CD4-positive, alpha-beta T cell treated with Interleukin-6 at 100 ng/mL for 8 hours (primary cell): Measurements from ENCODE around the gene TMTC4.
"Not testable (repeated sequence)": the region's sequence is repeated elsewhere in the genome, so short reads cannot be mapped to it uniquely, and the experiment has no call there.

ENCODE experiments used
- DNase-seq: peaks from one replicate; pipeline ENCODE4 v3.0.0-alpha.2; 2020; ENCODE audit warnings: mixed read lengths, low spot score

Gene TMTC4

GRCh38 chr13:100584896-100585295, 89.7 kb downstream of the TMTC4 start:
- DNase-seq: peak; percentile 40

GRCh38 chr13:100581504-100581903, 93.1 kb downstream of the TMTC4 start:
- no peak for DNase-seq

GRCh38 chr13:100581030-100581429, 93.6 kb downstream of the TMTC4 start:
- no peak for DNase-seq

GRCh38 chr13:100580045-100580444, 94.5 kb downstream of the TMTC4 start:
- no peak for DNase-seq

- not testable (repeated sequence) for DNase-seq
These were observed 97.4 kb downstream of the TMTC4 start for GRCh38 chr13:100577239-100577638.

GRCh38 chr13:100573121-100573520, 101.5 kb downstream of the TMTC4 start:
- peak; percentile 77 for DNase-seq

- no peak for DNase-seq
These were observed 108.1 kb downstream of the TMTC4 start for GRCh38 chr13:100566543-100566942.

GRCh38 chr13:100565286-100565685, 109.3 kb downstream of the TMTC4 start:
- DNase-seq: no peak

- DNase-seq: no peak
These were observed 110.0 kb downstream of the TMTC4 start for GRCh38 chr13:100564444-100565223.

- no peak for DNase-seq
These were observed 110.8 kb downstream of the TMTC4 start for GRCh38 chr13:100563779-100564178.

GRCh38 chr13:100561599-100562204, 112.9 kb downstream of the TMTC4 start:
- no peak for DNase-seq

- DNase-seq: no peak
These were observed 113.5 kb downstream of the TMTC4 start for GRCh38 chr13:100561158-100561499.

GRCh38 chr13:100560498-100561157, 114.0 kb downstream of the TMTC4 start:
- no peak for DNase-seq

- no peak for DNase-seq
These were observed 114.7 kb downstream of the TMTC4 start for GRCh38 chr13:100559886-100560285.
